ENCODE data around the gene EFHC1.

DNA sequence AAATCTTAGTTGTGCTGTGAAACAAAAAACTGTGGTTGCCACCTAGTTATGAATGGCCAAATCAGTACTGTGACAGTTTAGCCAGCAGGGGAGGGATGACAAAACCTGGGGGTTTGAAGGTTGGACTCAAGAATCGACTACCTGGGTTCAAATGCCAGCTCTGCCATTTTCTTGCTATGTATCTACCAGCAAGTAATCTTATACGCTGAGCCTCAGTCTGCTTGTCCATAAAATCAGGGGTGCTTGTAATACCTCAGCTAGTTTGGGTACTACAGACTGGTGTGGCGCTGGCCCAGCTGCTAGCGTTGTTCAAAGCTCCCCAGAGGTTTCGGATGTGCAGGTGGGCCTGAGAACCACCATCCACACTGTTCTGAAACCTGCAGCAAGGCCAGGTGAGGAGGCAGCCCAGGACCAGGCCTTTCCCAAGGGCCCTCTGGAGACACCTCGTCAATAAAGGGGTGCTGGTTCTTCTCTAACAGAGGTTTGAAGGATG lies 116.3 kb downstream of the EFHC1 start:
- TF ChIP-seq EZH2phosphoT487 (IDR thresholded peaks at IDR 0.05; ENCODE audit: low read length): no peak
- TF ChIP-seq, protein P1, sequence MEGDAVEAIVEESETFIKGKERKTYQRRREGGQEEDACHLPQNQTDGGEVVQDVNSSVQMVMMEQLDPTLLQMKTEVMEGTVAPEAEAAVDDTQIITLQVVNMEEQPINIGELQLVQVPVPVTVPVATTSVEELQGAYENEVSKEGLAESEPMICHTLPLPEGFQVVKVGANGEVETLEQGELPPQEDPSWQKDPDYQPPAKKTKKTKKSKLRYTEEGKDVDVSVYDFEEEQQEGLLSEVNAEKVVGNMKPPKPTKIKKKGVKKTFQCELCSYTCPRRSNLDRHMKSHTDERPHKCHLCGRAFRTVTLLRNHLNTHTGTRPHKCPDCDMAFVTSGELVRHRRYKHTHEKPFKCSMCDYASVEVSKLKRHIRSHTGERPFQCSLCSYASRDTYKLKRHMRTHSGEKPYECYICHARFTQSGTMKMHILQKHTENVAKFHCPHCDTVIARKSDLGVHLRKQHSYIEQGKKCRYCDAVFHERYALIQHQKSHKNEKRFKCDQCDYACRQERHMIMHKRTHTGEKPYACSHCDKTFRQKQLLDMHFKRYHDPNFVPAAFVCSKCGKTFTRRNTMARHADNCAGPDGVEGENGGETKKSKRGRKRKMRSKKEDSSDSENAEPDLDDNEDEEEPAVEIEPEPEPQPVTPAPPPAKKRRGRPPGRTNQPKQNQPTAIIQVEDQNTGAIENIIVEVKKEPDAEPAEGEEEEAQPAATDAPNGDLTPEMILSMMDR (IDR thresholded peaks at IDR 0.05; ENCODE audit: low read length): peak; percentile 23
- TF ChIP-seq EZH2 (optimal IDR thresholded peaks at IDR 0.05; ENCODE audit: low read depth, low read length): no peak
